A549 treated with DMSO at 1 μM for 4 hours (cell line): Measurements from ENCODE around the gene CCDC80. TPM values are rescaled to one million over a fixed set of nuclear protein-coding genes. Genes with fewer than 3 reads are reported as not detected.

ENCODE experiments used
- total RNA-seq: library from RNA; stranded (reverse); fragments of 200-300 nt; extraction: Qiagen RNA extraction; gene quantifications from 5 replicates; pipeline ENCODE4 v1.2.3, GENCODE V29; 2022; ENCODE audit warnings: low read depth

CCDC80 gene
- total RNA-seq = 36.4 to 72.1 TPM (median 53.7 TPM) in 5 replicates

GRCh38 chr3:112640930-112641801, at the start of gene CCDC80:
CCDC80 (minus strand) TSS chr3:112641143; CDS start chr3:112639905, 1,238 bp downstream.

GRCh38 chr3:112561734-112562529, 79.0 kb downstream of the CCDC80 start, which contains the start of the genes ATG3 and SLC35A5:
ATG3 (minus strand) TSS chr3:112561962; CDS start chr3:112561528, 434 bp downstream.
SLC35A5 (plus strand) TSS chr3:112562045; CDS start chr3:112563404, 1,359 bp downstream.

Other genes starting within 250 kb of the CCDC80 start
- gene BTLA, start 141.7 kb downstream of the CCDC80 start, total RNA-seq = 0.02 to 0.06 TPM in 2 of 5 replicates, not detected in the others
- 44.6 to 47.7 TPM (median 46.5 TPM) in 5 replicates for gene ATG3, start 79.2 kb downstream of the CCDC80 start, total RNA-seq
- gene SLC35A5, start 79.1 kb downstream of the CCDC80 start, total RNA-seq = 12.0 to 20.6 TPM (median 17.1 TPM) in 5 replicates
- gene CD200R1L, start 205.7 kb upstream of the CCDC80 start, total RNA-seq = not detected in 5 replicates